Fibroblast of mammary gland (primary cell): ENCODE measurements around the gene ELFN2.
"Not testable (repeated sequence)": the region's sequence is repeated elsewhere in the genome, so short reads cannot be mapped to it uniquely, and the experiment has no call there.

Source experiments
- DNase-seq: peaks from one replicate; pipeline ENCODE4 v3.0.0-alpha.2; 2010; ENCODE audit warnings: low read depth
- H3K4me3 ChIP-seq: 2 replicates; pipeline ENCODE4 v1.5.1; 2011; ENCODE audit warnings: low read depth, mild to moderate bottlenecking, low read length, moderate library complexity; ENCODE audit not compliant: control insufficient read depth
- CTCF ChIP-seq: conservative IDR thresholded peaks from 2 replicates; pipeline ENCODE4 v1.5.1; 2011; ENCODE audit warnings: low read depth, low read length, inconsistent platforms; ENCODE audit not compliant: control insufficient read depth, insufficient read depth

The ELFN2 gene

GRCh38 chr22:37470087-37470445 lies 42.8 kb upstream of the ELFN2 start:
- TF ChIP-seq CTCF = no peak
- no peak overlapping the region for H3K4me3 ChIP-seq
- no peak for DNase-seq

GRCh38 chr22:37469416-37470086 lies 42.3 kb upstream of the ELFN2 start:
- TF ChIP-seq CTCF = no peak
- H3K4me3 ChIP-seq = no peak overlapping the region
- no peak for DNase-seq

GRCh38 chr22:37468201-37468695 lies 41.0 kb upstream of the ELFN2 start:
- not testable (repeated sequence) for DNase-seq

GRCh38 chr22:37467391-37467955 lies 40.2 kb upstream of the ELFN2 start:
- no peak for DNase-seq
- no peak for TF ChIP-seq CTCF
- H3K4me3 ChIP-seq = no peak overlapping the region

More at GRCh38 chr22:37468201-37468695, 41.0 kb upstream of the ELFN2 start:
- H3K4me3 ChIP-seq = not testable (repeated sequence)

GRCh38 chr22:37464181-37464580 lies 36.9 kb upstream of the ELFN2 start:
- H3K4me3 ChIP-seq = no peak overlapping the region
- no peak for DNase-seq
- no peak for TF ChIP-seq CTCF

GRCh38 chr22:37462983-37463382 lies 35.7 kb upstream of the ELFN2 start:
- TF ChIP-seq CTCF = no peak
- H3K4me3 ChIP-seq = no peak overlapping the region
- DNase-seq = peak; percentile 36

- TF ChIP-seq CTCF = no peak
- H3K4me3 ChIP-seq = no peak overlapping the region
- DNase-seq = no peak
Observed at GRCh38 chr22:37462436-37462835, 35.2 kb upstream of the ELFN2 start.
